ENCODE measurements around the gene LRRIQ3. TPM values are rescaled to one million over a fixed set of nuclear protein-coding genes. Genes with fewer than 3 reads are reported as not detected.

LRRIQ3 gene
- total and polyA plus RNA-seq, 2 of the 13 experiments (the other 11 are each of a cell fraction or from before 2014, with no cell fraction given): 1.1 to 1.3 TPM

DNA sequence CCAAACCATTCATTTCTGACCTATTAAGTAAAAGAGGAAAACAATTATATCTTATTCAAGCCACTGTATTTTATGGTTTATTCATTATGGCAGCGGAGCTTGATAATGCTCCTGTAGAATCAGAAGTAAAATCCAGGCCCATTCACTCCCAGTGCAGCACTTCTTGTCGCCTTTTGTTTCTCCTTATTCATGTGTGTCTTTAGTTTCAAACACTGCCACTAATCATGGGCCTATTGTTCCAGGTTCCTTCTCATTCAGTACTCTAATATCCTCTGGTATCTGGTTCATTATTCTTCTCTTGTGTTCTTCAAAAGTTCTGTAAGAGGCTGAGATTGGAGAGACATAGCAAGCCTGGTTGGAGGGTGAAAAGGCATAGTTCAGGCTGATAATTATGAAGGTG, 218.3 kb downstream of the LRRIQ3 start (continued):
- TF ChIP-seq SRSF9 (IDR thresholded peaks at IDR 0.05; ENCODE audit: borderline replicate concordance, insufficient read depth, low read depth, low read length, poor library complexity, severe bottlenecking) (no peak), FOXA1 (IDR thresholded peaks at IDR 0.05) (no peak), FOXA1 (CRISPR knock-in tag; IDR thresholded peaks at IDR 0.05) (no peak), ZNF792 (CRISPR knock-in tag; IDR thresholded peaks at IDR 0.05) (no peak), ZNF879 (CRISPR knock-in tag; IDR thresholded peaks at IDR 0.05) (no peak), ZNF674 (CRISPR knock-in tag; IDR thresholded peaks at IDR 0.05; ENCODE audit: low read depth) (no peak)

DNA sequence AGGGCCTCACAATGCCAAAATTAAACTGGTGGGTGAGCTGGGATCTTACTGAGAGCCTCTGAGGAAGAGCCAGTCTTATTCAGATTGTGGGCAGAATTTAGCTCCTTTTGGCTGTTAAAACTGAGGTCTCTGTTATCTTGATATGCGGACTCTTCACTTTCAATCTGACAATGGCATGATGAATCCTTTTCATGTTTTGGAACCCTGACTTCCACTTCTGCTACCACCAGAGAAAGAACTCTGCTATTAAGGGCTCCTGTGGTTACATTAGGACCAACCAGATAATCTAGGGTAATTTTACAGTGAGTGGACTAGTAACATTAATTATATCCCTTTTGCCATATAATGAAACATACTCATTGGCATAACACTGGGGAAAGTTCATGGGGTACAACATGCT, 219.0 kb downstream of the LRRIQ3 start:
- DNase-seq (ENCODE audit: low spot score): no peak
- no peak overlapping the region for H3K4me3 ChIP-seq (replicated peaks in 1 of 3; ENCODE audit: insufficient read depth in 1 of 3, low read depth in 2 of 3, low read length in 3 of 3)
- intact Hi-C loops (cut with micrococcal nuclease; ENCODE audit: unreplicated experiment) (no loop called here), in situ Hi-C loops (cut with HindIII; ENCODE audit: extremely low pct_ligation_motif_present, low pct_unique_long_range_greater_than_20kb) (no loop called here)
- FAIRE-seq: no peak
- no peak overlapping the region for H3K27ac ChIP-seq (ENCODE audit: extremely low read length, insufficient read depth, low read length)
- H3K79me2 ChIP-seq (ENCODE audit: insufficient read depth, low read length): no peaks in the 10 kb centered on the region
- H3K9me3 ChIP-seq (ENCODE audit: low read length): peaks cover 70% of the 10 kb centered on the region
- POLR2A ChIA-PET: no interaction called here
- no peaks in the 10 kb centered on the region for H3K4me1 ChIP-seq (ENCODE audit: insufficient read depth, low read length)
- WGBS (ENCODE audit: low lambda C conversion rate): 100% methylated on average over 1 of the region's 1 CpG
- no peak overlapping the region for H2AFZ ChIP-seq (ENCODE audit: low read length)
- no peaks in the 10 kb centered on the region for H4K20me1 ChIP-seq (ENCODE audit: insufficient read depth, low read length)
- CTCF ChIA-PET (ENCODE audit: low intra/inter-chr PET ratio, low total read pairs): no interaction called here
- H3K4me2 ChIP-seq (ENCODE audit: low read depth, low read length): no peak overlapping the region
- H3K36me3 ChIP-seq (replicated peaks in 1 of 2; ENCODE audit: control insufficient read depth in 1 of 2, insufficient read depth in 2 of 2, low read length in 2 of 2): no peaks in the 10 kb centered on the region
- H3K9ac ChIP-seq (ENCODE audit: insufficient read depth, low read depth, low read length): no peak overlapping the region
- TF ChIP-seq ZNF33B (CRISPR knock-in tag; IDR thresholded peaks at IDR 0.05) (no peak), ZNF709 (CRISPR knock-in tag; IDR thresholded peaks at IDR 0.05) (no peak), SOX5 (CRISPR knock-in tag; IDR thresholded peaks at IDR 0.05; ENCODE audit: borderline replicate concordance) (no peak)
- BruUV-seq (replicated peaks): no TSS peak
- H3K27me3 ChIP-seq (ENCODE audit: control insufficient read depth in 1 of 2, insufficient read depth in 2 of 2, low read length in 2 of 2): no peaks in the 10 kb centered on the region; a peak in 1 of 5 replicates
- ATAC-seq: no peak

Other genes starting within 250 kb of the LRRIQ3 start
- gene FPGT, start 66 bp upstream of the LRRIQ3 start, total RNA-seq (2016; rRNA removed; fragmentation: Illumina TruSeq; extraction: Trizol): 9.8 and 16.2 TPM in 2 replicates
- gene FPGT, start 66 bp upstream of the LRRIQ3 start, polyA plus RNA-seq (2011; rRNA removed): 3.5 and 4.3 TPM in 2 replicates
- gene TNNI3K, start 37.2 kb upstream of the LRRIQ3 start, total RNA-seq (2016; rRNA removed; fragmentation: Illumina TruSeq; extraction: Trizol): not detected in 2 replicates
- 0.60 and 1.1 TPM in 2 replicates for gene TNNI3K, start 37.2 kb upstream of the LRRIQ3 start, polyA plus RNA-seq (2011; rRNA removed)